OCI-LY7 (cell line): ENCODE results near the gene WDR46. TPM values are rescaled to one million over a fixed set of nuclear protein-coding genes. Genes with fewer than 3 reads are reported as not detected.
A peak's percentile ranks its signal among the peaks of the same experiment; 100 is the strongest.

Experiments
- BruUV-seq: library from RNA; stranded (reverse); fragments of 400-500 nt; replicated peaks from 2 replicates; lab custom pipeline; 2021; lab: Mats Ljungman, UMichigan
- CTCF ChIA-PET: fragments of 300-600 bp; sonication (Branson Sonifier 250); formaldehyde crosslinking; loops from one replicate; lab custom pipeline; 2022; ENCODE audit warnings: antibody characterized with exemption; ENCODE audit not compliant: unreplicated experiment; lab: Charles Lee
- POLR2A ChIA-PET: fragments of 300-600 bp; sonication (Branson Sonifier 250); formaldehyde crosslinking; loops from one replicate; lab custom pipeline; 2022; ENCODE audit warnings: antibody characterized with exemption; lab: Charles Lee
- DNase-seq: peaks from one replicate; pipeline ENCODE4 v3.0.0-alpha.2; 2015; ENCODE audit warnings: low spot score
- H2AFZ ChIP-seq: fragments of 200-600 bp; sonication (generic), shearing (Covaris generic); 2 replicates; pipeline ENCODE4 v1.6.1; 2014; ENCODE audit warnings: mild to moderate bottlenecking, antibody characterized with exemption, low read length, moderate library complexity
- H3K27ac ChIP-seq: fragments of 200-600 bp; sonication (generic); 2 replicates; pipeline ENCODE4 v1.5.1; 2014; ENCODE audit warnings: mixed run types, low read depth, mild to moderate bottlenecking, moderate library complexity, low read length, inconsistent platforms; ENCODE audit not compliant: poor library complexity, severe bottlenecking
- H3K36me3 ChIP-seq: fragments of 200-600 bp; sonication (generic); 2 replicates; pipeline ENCODE4 v1.6.1; 2014; ENCODE audit warnings: mild to moderate bottlenecking, antibody characterized with exemption, low read length, moderate library complexity, mixed read lengths; ENCODE audit not compliant: insufficient read depth
- H3K4me1 ChIP-seq: fragments of 200-600 bp; sonication (generic); 2 replicates; pipeline ENCODE4 v1.5.1; 2014; ENCODE audit warnings: mild to moderate bottlenecking, low read length; ENCODE audit not compliant: insufficient read depth, poor library complexity, severe bottlenecking
- H3K4me2 ChIP-seq: fragments of 200-600 bp; sonication (generic); 2 replicates; pipeline ENCODE4 v1.6.1; 2014; ENCODE audit warnings: mild to moderate bottlenecking, low read length
- H3K4me3 ChIP-seq: fragments of 200-600 bp; sonication (generic); 2 replicates; pipeline ENCODE4 v1.5.1; 2014; ENCODE audit warnings: mild to moderate bottlenecking, low read depth, low read length; ENCODE audit not compliant: poor library complexity, severe bottlenecking
- H3K79me2 ChIP-seq: fragments of 200-600 bp; sonication (generic); 2 replicates; pipeline ENCODE4 v1.6.1; 2016; ENCODE audit warnings: low read depth, mild to moderate bottlenecking, low read length, moderate library complexity, mixed read lengths; ENCODE audit not compliant: insufficient read depth
- H3K9me2 ChIP-seq: fragments of 200-600 bp; sonication (generic); 2 replicates; pipeline ENCODE4 v1.6.1; 2016; ENCODE audit warnings: mild to moderate bottlenecking, low read length, mixed read lengths; ENCODE audit not compliant: insufficient read depth
- H3K9me3 ChIP-seq: fragments of 200-600 bp; sonication (generic); 2 replicates; pipeline ENCODE4 v1.6.1; 2014; ENCODE audit warnings: mild to moderate bottlenecking, mixed run types, low read length, mixed read lengths
- H4K20me1 ChIP-seq: fragments of 200-600 bp; sonication (generic); 2 replicates; pipeline ENCODE4 v1.6.1; 2014; ENCODE audit warnings: mild to moderate bottlenecking, antibody characterized with exemption, low read length, moderate library complexity, mixed read lengths; ENCODE audit not compliant: insufficient read depth
- EZH2phosphoT487 ChIP-seq: fragments of 200-600 bp; sonication (generic); IDR thresholded peaks from 2 replicates; pipeline ENCODE4 v1.6.1; 2018; ENCODE audit warnings: low read depth, borderline replicate concordance, mild to moderate bottlenecking, mixed run types, antibody characterized with exemption, low read length, moderate library complexity, mixed read lengths
- intact Hi-C: fragments of 100-400 bp; cut with micrococcal nuclease; formaldehyde crosslinking; loops from one replicate; pipeline ENCODE4 v1.10.0; 2022; ENCODE audit not compliant: unreplicated experiment
- total RNA-seq, 2 experiments: library from RNA; depleted of rRNA in 1 of 2; stranded (reverse); fragments of >200 nt in 1 of 2; shearing (Covaris generic) in 1 of 2; gene quantifications; 2 replicates each; pipeline ENCODE4 v1.2.3, GENCODE V29; 2014 to 2022
- TF ChIP-seq, protein P1 (sequence below): fragments of 200-600 bp; sonication (generic); conservative IDR thresholded peaks from 2 replicates; pipeline ENCODE4 v1.5.1; 2014; ENCODE audit warnings: mild to moderate bottlenecking, antibody characterized with exemption, low read length, moderate library complexity, mixed read lengths

The WDR46 gene
- total RNA-seq, 2 experiments from 2014 or later = 83.3 to 129 TPM

DNA sequence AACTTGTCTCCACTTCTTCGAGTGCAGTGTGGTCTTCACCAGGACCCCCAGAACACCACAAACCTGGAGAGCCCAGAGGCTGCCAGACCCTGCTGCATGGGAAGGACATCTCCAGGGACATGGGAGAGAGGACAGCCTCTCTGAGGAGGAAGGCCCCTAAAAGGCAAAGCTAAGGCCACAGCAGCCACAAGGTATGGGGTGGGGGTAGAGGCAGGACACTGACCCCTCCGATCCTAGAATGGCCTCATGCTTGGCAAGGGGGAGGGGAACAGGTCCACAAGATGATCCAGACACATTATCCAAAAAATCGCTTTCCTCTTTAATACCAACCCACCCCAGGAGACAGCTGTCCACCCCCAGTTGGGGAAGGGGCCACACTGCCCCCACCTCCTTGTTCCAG lies 10.2 kb downstream of the WDR46 start:
- Histone ChIP-seq H3K4me1 (peaks cover 54% of the 10 kb centered on the region), H3K4me3 (no peak overlapping the region), H3K79me2 (peaks cover 22% of the 10 kb centered on the region), H2AFZ (no peak overlapping the region), H3K4me2 (no peak overlapping the region), H3K36me3 (peaks cover 91% of the 10 kb centered on the region), H3K9me3 (no peaks in the 10 kb centered on the region), H3K9me2 (no peaks in the 10 kb centered on the region), H3K27ac (peak overlapping the region; percentile 93), H4K20me1 (peaks cover 15% of the 10 kb centered on the region)
- no peak for DNase-seq
- intact Hi-C loops = loop anchor here (1.0 to 5.0 kb wide), 3 partner anchors 20 to 148 kb away; partner anchors contain the start of gene KIFC1
- ChIA-PET POLR2A (interaction anchor here (0.8 to 3.2 kb wide), 3 partner anchors 11 to 31 kb away, joined by 3 to 19 read pairs (median 4); partner anchors contain the start of genes PFDN6, RGL2 and WDR46), CTCF (interaction anchor here (2.7 kb wide), 1 partner anchor 21 kb away, joined by 12 read pairs; no protein-coding TSS in a partner anchor)
- no TSS peak for BruUV-seq
- TF ChIP-seq EZH2phosphoT487 = no peak
- TF ChIP-seq, protein P1, sequence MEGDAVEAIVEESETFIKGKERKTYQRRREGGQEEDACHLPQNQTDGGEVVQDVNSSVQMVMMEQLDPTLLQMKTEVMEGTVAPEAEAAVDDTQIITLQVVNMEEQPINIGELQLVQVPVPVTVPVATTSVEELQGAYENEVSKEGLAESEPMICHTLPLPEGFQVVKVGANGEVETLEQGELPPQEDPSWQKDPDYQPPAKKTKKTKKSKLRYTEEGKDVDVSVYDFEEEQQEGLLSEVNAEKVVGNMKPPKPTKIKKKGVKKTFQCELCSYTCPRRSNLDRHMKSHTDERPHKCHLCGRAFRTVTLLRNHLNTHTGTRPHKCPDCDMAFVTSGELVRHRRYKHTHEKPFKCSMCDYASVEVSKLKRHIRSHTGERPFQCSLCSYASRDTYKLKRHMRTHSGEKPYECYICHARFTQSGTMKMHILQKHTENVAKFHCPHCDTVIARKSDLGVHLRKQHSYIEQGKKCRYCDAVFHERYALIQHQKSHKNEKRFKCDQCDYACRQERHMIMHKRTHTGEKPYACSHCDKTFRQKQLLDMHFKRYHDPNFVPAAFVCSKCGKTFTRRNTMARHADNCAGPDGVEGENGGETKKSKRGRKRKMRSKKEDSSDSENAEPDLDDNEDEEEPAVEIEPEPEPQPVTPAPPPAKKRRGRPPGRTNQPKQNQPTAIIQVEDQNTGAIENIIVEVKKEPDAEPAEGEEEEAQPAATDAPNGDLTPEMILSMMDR = no peak

DNA sequence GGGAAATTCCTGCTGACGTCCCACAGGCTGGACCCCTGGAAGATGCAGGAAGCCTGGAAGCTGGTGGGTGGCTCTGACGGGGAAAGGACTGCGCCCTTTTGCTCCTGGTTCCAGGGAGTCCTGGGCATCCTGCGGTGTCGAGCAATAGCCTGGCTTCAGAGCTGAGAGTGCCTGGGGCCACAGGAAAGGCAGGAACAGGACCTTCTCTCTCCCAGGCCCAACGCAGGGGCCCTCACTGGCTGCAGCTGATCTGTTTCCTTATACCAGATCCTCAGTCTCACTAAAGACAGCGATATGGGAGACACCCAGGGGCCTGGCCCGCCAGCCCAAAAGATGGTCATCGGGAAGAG lies 10.7 kb downstream of the WDR46 start:
- peak overlapping the region; percentile 93 for H3K27ac ChIP-seq
- POLR2A ChIA-PET = interaction anchor here (0.6 to 3.2 kb wide), 6 partner anchors 9 to 204 kb away, joined by 3 to 19 read pairs (median 4); partner anchors contain the start of genes PFDN6, RGL2 and WDR46
- CTCF ChIA-PET = interaction anchor here (2.7 kb wide), 1 partner anchor 21 kb away, joined by 12 read pairs; no protein-coding TSS in a partner anchor
- no peak overlapping the region for H3K4me3 ChIP-seq
- H2AFZ ChIP-seq = no peak overlapping the region
- H4K20me1 ChIP-seq = peaks cover 19% of the 10 kb centered on the region
- BruUV-seq = no TSS peak
- no peaks in the 10 kb centered on the region for H3K9me2 ChIP-seq
- peaks cover 91% of the 10 kb centered on the region for H3K36me3 ChIP-seq
- no peak for TF ChIP-seq EZH2phosphoT487
- TF ChIP-seq, protein P1 = no peak
- intact Hi-C loops = loop anchor here (1.0 to 5.0 kb wide), 3 partner anchors 21 to 149 kb away; partner anchors contain the start of gene KIFC1
- H3K79me2 ChIP-seq = peaks cover 26% of the 10 kb centered on the region
- DNase-seq = no peak
- peak overlapping the region; percentile 93 for H3K4me2 ChIP-seq
- peaks cover 58% of the 10 kb centered on the region for H3K4me1 ChIP-seq
- no peaks in the 10 kb centered on the region for H3K9me3 ChIP-seq
